Measurements from ENCODE around the gene TTLL11. TPM values are rescaled to one million over a fixed set of nuclear protein-coding genes. Genes with fewer than 3 reads are reported as not detected.
"Not testable (repeated sequence)": the region's sequence is repeated elsewhere in the genome, so short reads cannot be mapped to it uniquely, and the experiment has no call there.

TTLL11 gene
- total RNA-seq, 1 donor from 2014 or later, result 6.9 TPM

DNA sequence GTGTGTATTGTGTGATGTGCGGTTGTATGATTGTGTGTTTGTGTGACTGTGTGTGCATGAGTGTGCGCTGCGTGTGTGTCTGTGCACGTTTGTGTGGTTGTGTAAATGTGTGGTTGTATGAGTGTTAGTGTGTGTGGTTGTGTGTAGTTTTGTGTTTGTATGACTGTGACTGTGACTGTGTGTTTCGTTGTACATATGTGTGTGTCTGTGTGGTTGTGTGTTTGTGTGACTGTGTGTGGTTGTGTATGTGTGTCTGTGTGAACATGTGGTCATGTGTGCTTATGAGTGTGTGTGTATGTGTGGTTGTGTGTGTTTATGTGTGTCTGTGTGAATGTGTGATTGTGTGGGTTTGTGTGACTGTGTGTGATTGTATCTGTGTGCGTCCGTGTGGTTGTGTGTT lies 197.8 kb downstream of the TTLL11 start:
- Mint-ChIP-seq H3K36me3 (ENCODE audit: low read depth, unreplicated experiment) (no peaks in the 10 kb centered on the region), H3K27me3 (ENCODE audit: low read depth, unreplicated experiment) (peaks cover 14% of the 10 kb centered on the region), H3K4me3 (ENCODE audit: unreplicated experiment) (no peak overlapping the region), H3K9me3 (ENCODE audit: unreplicated experiment) (peaks cover 8% of the 10 kb centered on the region), H3K27ac (ENCODE audit: unreplicated experiment) (no peak overlapping the region), H3K4me1 (ENCODE audit: low read depth, unreplicated experiment) (peaks cover 18% of the 10 kb centered on the region)
- H3K4me1 ChIP-seq (ENCODE audit: insufficient read depth, low read length), result peaks cover 3% of the 10 kb centered on the region
- DNase-seq (ENCODE audit: low read depth), result no peak
- no peak overlapping the region for H3K4me2 ChIP-seq (ENCODE audit: low read length)
- peak; percentile 45 for FAIRE-seq
- no peak overlapping the region for H3K4me3 ChIP-seq (ENCODE audit: insufficient read depth, low read depth, low read length)
- H3K9me3 ChIP-seq (ENCODE audit: insufficient read depth, low read depth, low read length), result no peaks in the 10 kb centered on the region
- no peaks in the 10 kb centered on the region for H3K79me2 ChIP-seq (ENCODE audit: insufficient read depth, low read length)
- H3K36me3 ChIP-seq (ENCODE audit: insufficient read depth, low read length), result no peaks in the 10 kb centered on the region
- no peak overlapping the region for H3K27ac ChIP-seq (ENCODE audit: low read depth, low read length)
- H3K27me3 ChIP-seq (ENCODE audit: insufficient read depth, low read length), result no peaks in the 10 kb centered on the region
- no peaks in the 10 kb centered on the region for H4K20me1 ChIP-seq (ENCODE audit: insufficient read depth, low read length)
- no peak for TF ChIP-seq EZH2 (IDR thresholded peaks at IDR 0.05; ENCODE audit: insufficient read depth, low read length)
- TF ChIP-seq, protein P1, sequence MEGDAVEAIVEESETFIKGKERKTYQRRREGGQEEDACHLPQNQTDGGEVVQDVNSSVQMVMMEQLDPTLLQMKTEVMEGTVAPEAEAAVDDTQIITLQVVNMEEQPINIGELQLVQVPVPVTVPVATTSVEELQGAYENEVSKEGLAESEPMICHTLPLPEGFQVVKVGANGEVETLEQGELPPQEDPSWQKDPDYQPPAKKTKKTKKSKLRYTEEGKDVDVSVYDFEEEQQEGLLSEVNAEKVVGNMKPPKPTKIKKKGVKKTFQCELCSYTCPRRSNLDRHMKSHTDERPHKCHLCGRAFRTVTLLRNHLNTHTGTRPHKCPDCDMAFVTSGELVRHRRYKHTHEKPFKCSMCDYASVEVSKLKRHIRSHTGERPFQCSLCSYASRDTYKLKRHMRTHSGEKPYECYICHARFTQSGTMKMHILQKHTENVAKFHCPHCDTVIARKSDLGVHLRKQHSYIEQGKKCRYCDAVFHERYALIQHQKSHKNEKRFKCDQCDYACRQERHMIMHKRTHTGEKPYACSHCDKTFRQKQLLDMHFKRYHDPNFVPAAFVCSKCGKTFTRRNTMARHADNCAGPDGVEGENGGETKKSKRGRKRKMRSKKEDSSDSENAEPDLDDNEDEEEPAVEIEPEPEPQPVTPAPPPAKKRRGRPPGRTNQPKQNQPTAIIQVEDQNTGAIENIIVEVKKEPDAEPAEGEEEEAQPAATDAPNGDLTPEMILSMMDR (IDR thresholded peaks at IDR 0.05; ENCODE audit: insufficient read depth, low read depth, low read length), result no peak
- no peak overlapping the region for H2AFZ ChIP-seq (ENCODE audit: low read depth, low read length)
- no peak overlapping the region for H3K9ac ChIP-seq (ENCODE audit: low read length)

DNA sequence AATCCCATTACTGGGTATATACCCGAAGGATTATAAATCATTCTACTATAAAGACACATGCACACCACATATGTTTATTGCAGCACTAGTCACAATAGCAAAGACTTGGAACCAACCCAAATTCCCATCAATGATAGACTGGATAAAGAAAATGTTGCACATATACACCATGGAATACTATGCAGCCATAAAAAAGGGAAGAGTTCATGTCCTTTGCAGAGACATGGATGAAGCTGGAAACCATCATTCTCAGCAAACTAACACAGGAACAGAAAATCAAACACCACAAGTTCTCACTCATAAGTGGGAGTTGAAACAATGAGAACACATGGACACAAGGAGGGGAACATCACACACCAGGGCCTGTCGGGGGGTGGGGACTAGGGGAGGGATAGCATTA lies 198.7 kb downstream of the TTLL11 start:
- H3K9ac ChIP-seq (ENCODE audit: low read length); H2AFZ ChIP-seq (ENCODE audit: low read depth, low read length); H3K9me3 Mint-ChIP-seq (ENCODE audit: unreplicated experiment); H3K4me3 Mint-ChIP-seq (ENCODE audit: unreplicated experiment); H3K9me3 ChIP-seq (ENCODE audit: insufficient read depth, low read depth, low read length); H3K79me2 ChIP-seq (ENCODE audit: insufficient read depth, low read length); FAIRE-seq; H3K27ac Mint-ChIP-seq (ENCODE audit: unreplicated experiment); H3K4me3 ChIP-seq (ENCODE audit: insufficient read depth, low read depth, low read length); H3K4me1 ChIP-seq (ENCODE audit: insufficient read depth, low read length); DNase-seq (ENCODE audit: low read depth); H3K27me3 ChIP-seq (ENCODE audit: insufficient read depth, low read length); H4K20me1 ChIP-seq (ENCODE audit: insufficient read depth, low read length); H3K36me3 Mint-ChIP-seq (ENCODE audit: low read depth, unreplicated experiment); H3K36me3 ChIP-seq (ENCODE audit: insufficient read depth, low read length); H3K27ac ChIP-seq (ENCODE audit: low read depth, low read length); H3K4me2 ChIP-seq (ENCODE audit: low read length): not testable (repeated sequence)
- Mint-ChIP-seq H3K4me1 (ENCODE audit: low read depth, unreplicated experiment) (peaks cover 23% of the 10 kb centered on the region), H3K27me3 (ENCODE audit: low read depth, unreplicated experiment) (peaks cover 14% of the 10 kb centered on the region)

DNA sequence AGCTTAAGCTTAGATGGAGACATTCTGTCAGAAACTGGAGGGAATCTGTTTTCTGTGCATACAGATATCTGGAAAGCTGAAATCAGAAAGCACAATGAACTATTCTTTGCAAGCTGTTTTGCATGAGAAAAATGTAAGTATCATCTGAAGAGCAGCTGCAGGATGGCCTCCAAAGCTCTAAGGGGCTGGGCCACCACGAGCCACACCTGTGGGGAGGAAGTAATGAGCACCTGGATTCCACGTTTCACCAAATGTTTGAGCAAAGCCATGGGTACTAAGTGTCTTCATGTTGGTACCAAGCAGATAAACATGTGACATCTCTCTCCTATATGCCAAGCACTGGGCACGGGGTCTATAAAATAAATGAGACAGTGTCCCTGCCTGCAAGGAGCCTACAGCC lies 199.3 kb downstream of the TTLL11 start:
- peaks cover 13% of the 10 kb centered on the region for H3K4me1 ChIP-seq (ENCODE audit: insufficient read depth, low read length)
- H3K79me2 ChIP-seq (ENCODE audit: insufficient read depth, low read length), result no peaks in the 10 kb centered on the region
- Mint-ChIP-seq H3K4me3 (ENCODE audit: unreplicated experiment) (no peak overlapping the region), H3K27me3 (ENCODE audit: low read depth, unreplicated experiment) (peaks cover 10% of the 10 kb centered on the region), H3K27ac (ENCODE audit: unreplicated experiment) (no peak overlapping the region), H3K36me3 (ENCODE audit: low read depth, unreplicated experiment) (no peaks in the 10 kb centered on the region), H3K9me3 (ENCODE audit: unreplicated experiment) (peaks cover 2% of the 10 kb centered on the region), H3K4me1 (ENCODE audit: low read depth, unreplicated experiment) (peaks cover 27% of the 10 kb centered on the region)
- no peaks in the 10 kb centered on the region for H4K20me1 ChIP-seq (ENCODE audit: insufficient read depth, low read length)
- H3K27ac ChIP-seq (ENCODE audit: low read depth, low read length), result no peak overlapping the region
- TF ChIP-seq, protein P1 (IDR thresholded peaks at IDR 0.05; ENCODE audit: insufficient read depth, low read depth, low read length), result no peak
- no peak for TF ChIP-seq EZH2 (IDR thresholded peaks at IDR 0.05; ENCODE audit: insufficient read depth, low read length)
- DNase-seq (ENCODE audit: low read depth), result no peak
- no peak overlapping the region for H3K9ac ChIP-seq (ENCODE audit: low read length)
- no peaks in the 10 kb centered on the region for H3K36me3 ChIP-seq (ENCODE audit: insufficient read depth, low read length)
- no peak overlapping the region for H2AFZ ChIP-seq (ENCODE audit: low read depth, low read length)
- H3K9me3 ChIP-seq (ENCODE audit: insufficient read depth, low read depth, low read length), result no peaks in the 10 kb centered on the region
- FAIRE-seq, result no peak
- no peak overlapping the region for H3K4me2 ChIP-seq (ENCODE audit: low read length)
- H3K4me3 ChIP-seq (ENCODE audit: insufficient read depth, low read depth, low read length), result no peak overlapping the region
- no peaks in the 10 kb centered on the region for H3K27me3 ChIP-seq (ENCODE audit: insufficient read depth, low read length)
